Right atrium auricular region (tissue), 2 donors: ENCODE measurements around the gene ABCB11. TPM values are rescaled to one million over a fixed set of nuclear protein-coding genes. Genes with fewer than 3 reads are reported as not detected.

Experiments used
- DNase-seq: peaks from one replicate; pipeline ENCODE4 v3.0.0-alpha.2; 2019; ENCODE audit warnings: low spot score
- H3K27ac ChIP-seq, 2 donors: fragments of 200-600 bp; sonication (generic); 1 replicate in 1 of 2; 2 replicates in 1 of 2; pipeline ENCODE4 v1.5.1; 2016 to 2019
- H3K27me3 ChIP-seq, 2 donors: fragments of 200-600 bp; sonication (generic); one replicate each; pipeline versions ENCODE4 v1.5.1 to v1.6.0; 2017 to 2019
- H3K36me3 ChIP-seq: fragments of 200-600 bp; sonication (generic); one replicate; pipeline ENCODE4 v1.5.1; 2016
- H3K4me1 ChIP-seq, 2 donors: fragments of 200-600 bp; sonication (generic); one replicate each; pipeline versions ENCODE4 v1.5.1 to v1.6.0; 2017 to 2019
- H3K4me3 ChIP-seq, 2 donors: fragments of 200-600 bp; sonication (generic); 1 replicate in 1 of 2; 2 replicates in 1 of 2; pipeline ENCODE4 v1.5.1; 2017 to 2019; ENCODE audit warnings: mild to moderate bottlenecking in 1 of 2, moderate library complexity in 1 of 2
- H3K9me3 ChIP-seq, 2 donors: fragments of 200-600 bp; sonication (generic); one replicate each; pipeline ENCODE4 v1.5.1; 2019
- CTCF ChIP-seq, 2 donors: fragments of 200-600 bp; sonication (generic); IDR thresholded peaks; one replicate each; pipeline ENCODE4 v1.5.1; 2019; ENCODE audit warnings: antibody characterized with exemption in 2 of 2
- total RNA-seq, 2 donors: library from RNA; depleted of rRNA; stranded (reverse); fragments of >200 nt; gene quantifications; one replicate each; pipeline ENCODE4 v1.1.0, GENCODE V29; 2016

ABCB11 gene
- total RNA-seq, 2 donors from 2014 or later = 0.12 to 0.33 TPM

DNA sequence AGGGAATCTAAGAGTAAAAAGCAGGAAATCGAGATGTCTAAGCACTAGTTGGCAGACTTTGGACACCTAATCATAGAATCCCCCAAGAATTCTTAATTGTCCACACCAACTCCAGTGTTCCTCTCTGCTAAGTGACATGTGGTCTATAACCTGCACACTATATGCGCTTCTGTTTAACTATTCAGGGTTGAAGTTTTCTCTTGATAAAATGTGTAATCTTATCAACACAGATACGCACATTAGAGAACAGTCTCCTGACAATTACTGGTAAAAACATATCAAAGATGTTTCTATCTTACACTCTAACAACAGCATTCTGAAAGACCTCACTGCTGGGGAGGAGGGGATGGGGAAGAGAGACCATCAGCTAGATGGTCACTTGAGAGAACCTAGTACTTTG lies 3.9 kb downstream of the ABCB11 start:
- no peak for DNase-seq
- no peak for TF ChIP-seq CTCF (IDR thresholded peaks at IDR 0.05)
- Histone ChIP-seq H3K27ac (no peak overlapping the region), H3K36me3 (no peaks in the 10 kb centered on the region), H3K4me3 (no peak overlapping the region), H3K9me3 (no peaks in the 10 kb centered on the region), H3K4me1 (no peaks in the 10 kb centered on the region), H3K27me3 (no peaks in the 10 kb centered on the region)

- Histone ChIP-seq H3K4me1 (no peaks in the 10 kb centered on the region), H3K9me3 (no peaks in the 10 kb centered on the region), H3K27me3 (no peaks in the 10 kb centered on the region), H3K27ac (no peak overlapping the region), H3K4me3 (no peak overlapping the region), H3K36me3 (no peaks in the 10 kb centered on the region)
- DNase-seq = no peak
- no peak for TF ChIP-seq CTCF (IDR thresholded peaks at IDR 0.05)
Observed at GRCh38 chr2:169026056-169026455, 5.1 kb downstream of the ABCB11 start.

DNA sequence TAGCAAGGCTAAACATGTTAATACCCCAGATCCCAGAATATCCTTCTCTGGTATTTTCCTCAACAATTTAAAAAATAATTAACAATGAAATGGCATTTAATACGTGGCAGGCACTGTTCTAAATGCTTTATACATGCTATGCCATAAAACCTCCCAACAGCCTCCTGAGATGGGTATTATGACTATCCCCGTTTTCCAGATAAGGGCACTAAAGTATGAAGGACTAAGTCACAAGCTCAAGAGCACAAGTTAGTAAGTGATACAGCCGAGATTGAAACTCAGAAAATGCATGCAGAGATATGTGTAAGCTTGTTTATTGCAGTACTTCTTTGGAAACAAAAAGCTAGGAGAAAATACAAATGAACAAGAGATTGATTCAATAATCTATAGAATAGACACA lies 8.0 kb downstream of the ABCB11 start:
- DNase-seq = no peak
- H3K4me3 ChIP-seq = no peak overlapping the region
- TF ChIP-seq CTCF (IDR thresholded peaks at IDR 0.05) = no peak
- H3K4me1 ChIP-seq = no peaks in the 10 kb centered on the region
- no peaks in the 10 kb centered on the region for H3K27me3 ChIP-seq
- H3K36me3 ChIP-seq = no peaks in the 10 kb centered on the region
- H3K27ac ChIP-seq = no peak overlapping the region
- no peaks in the 10 kb centered on the region for H3K9me3 ChIP-seq

DNA sequence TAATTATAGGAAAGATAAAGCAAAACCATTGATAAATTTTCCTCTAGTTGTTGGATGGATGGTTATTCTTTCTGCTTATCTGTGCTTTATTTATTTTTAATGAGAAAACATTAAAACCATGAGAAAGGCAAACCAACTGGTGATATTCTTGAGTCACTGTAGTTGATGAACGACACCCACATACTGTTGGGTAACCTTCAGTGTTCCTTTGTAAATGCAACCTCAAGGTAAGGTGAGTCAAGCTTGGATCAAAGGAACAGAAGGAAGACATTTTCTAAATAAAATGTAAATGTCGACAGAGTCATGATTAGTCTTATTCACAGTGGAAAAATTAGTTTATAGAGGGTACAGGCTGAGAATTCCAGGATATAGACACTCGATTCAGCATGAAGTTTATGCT lies 12.7 kb downstream of the ABCB11 start:
- no peaks in the 10 kb centered on the region for H3K27me3 ChIP-seq
- DNase-seq = no peak
- H3K4me3 ChIP-seq = no peak overlapping the region
- no peaks in the 10 kb centered on the region for H3K4me1 ChIP-seq
- no peak for TF ChIP-seq CTCF (IDR thresholded peaks at IDR 0.05)
- H3K36me3 ChIP-seq = no peaks in the 10 kb centered on the region
- no peak overlapping the region for H3K27ac ChIP-seq
- no peaks in the 10 kb centered on the region for H3K9me3 ChIP-seq

GRCh38 chr2:169015943-169016342 lies 15.2 kb downstream of the ABCB11 start:
- TF ChIP-seq CTCF (IDR thresholded peaks at IDR 0.05) = no peak
- H3K27ac ChIP-seq = no peak overlapping the region
- no peaks in the 10 kb centered on the region for H3K4me1 ChIP-seq
- H3K36me3 ChIP-seq = no peaks in the 10 kb centered on the region
- no peak overlapping the region for H3K4me3 ChIP-seq
- no peak for DNase-seq
- no peaks in the 10 kb centered on the region for H3K9me3 ChIP-seq
- no peaks in the 10 kb centered on the region for H3K27me3 ChIP-seq

DNA sequence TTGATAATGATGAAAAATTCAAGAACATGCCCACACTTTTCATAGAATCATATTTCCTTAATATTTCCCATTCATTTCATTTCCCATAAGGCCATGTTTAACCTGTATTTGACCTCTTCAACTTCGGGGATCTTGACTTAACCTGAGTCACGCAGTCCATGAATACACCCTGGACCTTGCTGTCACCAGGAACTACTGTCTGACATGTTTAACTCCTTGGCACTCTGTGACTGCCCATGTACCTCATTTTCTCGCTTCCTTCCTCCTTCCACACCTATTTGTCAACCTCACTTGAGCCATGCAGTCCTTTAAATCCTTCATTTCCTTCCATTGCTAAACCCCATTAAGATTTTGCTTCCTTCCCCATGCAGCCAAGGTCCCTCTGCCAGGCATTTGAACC lies 16.3 kb downstream of the ABCB11 start:
- H3K27ac ChIP-seq = no peak overlapping the region
- H3K36me3 ChIP-seq = no peaks in the 10 kb centered on the region
- no peak overlapping the region for H3K4me3 ChIP-seq
- H3K4me1 ChIP-seq = no peaks in the 10 kb centered on the region
- no peaks in the 10 kb centered on the region for H3K27me3 ChIP-seq
- H3K9me3 ChIP-seq = no peaks in the 10 kb centered on the region
- no peak for TF ChIP-seq CTCF (IDR thresholded peaks at IDR 0.05)
- no peak for DNase-seq
